ENCODE results near the gene MYLK3.

GRCh38 chr16:46688654-46689364, 59.3 kb downstream of the MYLK3 start, which contains the start of gene VPS35:
- 0 out of 2 replicates have a peak, but pooled peaks have one; percentile 28 for TF ChIP-seq POLR2AphosphoS5 (IDR thresholded peaks at IDR 0.05; ENCODE audit: low read depth, low read length)
- 0 out of 2 replicates have a peak, but pooled peaks have one; percentile 10 for TF ChIP-seq TAF1 (IDR thresholded peaks at IDR 0.05; ENCODE audit: borderline replicate concordance, low read depth, low read length)
- peak; percentile 26; the same call in 1 of the 2 replicates for TF ChIP-seq POLR2A (IDR thresholded peaks at IDR 0.05; ENCODE audit: low read depth, low read length)
